CD4-positive, alpha-beta T cell treated with Interleukin-15 for 4 hours (primary cell): ENCODE measurements around the gene C5orf22.
"Not testable (repeated sequence)": the region's sequence is repeated elsewhere in the genome, so short reads cannot be mapped to it uniquely, and the experiment has no call there.

Source experiments
- DNase-seq: peaks from one replicate; pipeline ENCODE4 v3.0.0-alpha.2; 2020; ENCODE audit warnings: low spot score

C5orf22 gene

DNA sequence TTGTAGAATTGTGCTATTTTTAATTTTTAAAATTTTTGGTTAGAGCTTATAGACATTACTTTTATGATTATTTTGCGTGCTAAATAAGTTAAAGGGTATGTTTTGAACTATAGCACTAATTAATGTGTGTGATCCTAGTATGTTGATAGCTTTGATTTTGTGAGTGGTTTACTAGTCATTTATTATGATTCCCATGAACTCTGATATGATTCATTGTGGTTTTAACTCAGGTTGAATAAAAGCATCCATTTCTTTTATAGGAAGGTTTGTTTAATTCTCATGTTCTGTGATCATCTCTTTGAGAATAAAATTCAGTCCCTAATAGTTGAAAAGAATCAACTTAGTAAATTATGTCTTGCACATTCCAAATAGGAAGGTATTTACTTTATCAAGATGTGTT is 22.5 kb downstream of the C5orf22 start:
- DNase-seq = no peak

DNA sequence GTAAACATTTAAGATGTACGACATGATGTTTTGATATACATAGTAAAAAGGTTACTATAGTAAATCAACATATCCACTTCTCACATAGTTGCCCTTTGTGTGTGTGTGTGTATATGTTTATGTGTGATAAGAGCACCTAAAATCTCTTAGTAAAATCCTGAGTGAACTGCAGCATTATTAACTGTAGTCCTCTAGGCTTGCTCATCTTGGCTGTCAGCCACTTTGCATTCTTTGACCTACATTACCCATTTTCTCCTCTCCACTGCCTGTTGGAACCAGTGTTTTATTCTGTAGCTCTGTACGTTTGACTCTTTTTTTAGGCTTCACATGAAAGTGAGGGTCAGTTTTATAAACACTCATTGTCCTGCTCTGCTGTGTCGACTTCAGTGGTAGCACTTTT is 24.4 kb downstream of the C5orf22 start:
- DNase-seq = no peak

DNA sequence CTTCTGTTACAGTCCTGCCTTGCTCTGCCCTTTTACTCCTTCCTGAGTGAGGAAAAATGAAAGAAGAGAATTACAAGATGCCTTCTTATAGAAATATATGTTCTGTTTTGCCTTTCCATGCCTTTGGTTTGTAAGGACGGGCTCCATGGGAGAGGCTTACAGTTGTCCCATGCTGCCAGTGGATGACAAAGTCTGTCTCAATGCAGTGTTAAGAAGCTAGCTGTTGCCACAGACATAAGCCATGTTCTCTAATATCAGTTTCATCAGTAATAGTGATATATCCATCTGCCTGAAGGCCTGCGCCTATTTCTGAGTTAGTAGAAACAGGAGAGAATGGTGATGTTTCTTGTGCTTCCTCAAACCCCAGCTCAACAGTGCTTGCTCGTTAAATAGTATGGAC is 27.8 kb downstream of the C5orf22 start:
- no peak for DNase-seq

DNA sequence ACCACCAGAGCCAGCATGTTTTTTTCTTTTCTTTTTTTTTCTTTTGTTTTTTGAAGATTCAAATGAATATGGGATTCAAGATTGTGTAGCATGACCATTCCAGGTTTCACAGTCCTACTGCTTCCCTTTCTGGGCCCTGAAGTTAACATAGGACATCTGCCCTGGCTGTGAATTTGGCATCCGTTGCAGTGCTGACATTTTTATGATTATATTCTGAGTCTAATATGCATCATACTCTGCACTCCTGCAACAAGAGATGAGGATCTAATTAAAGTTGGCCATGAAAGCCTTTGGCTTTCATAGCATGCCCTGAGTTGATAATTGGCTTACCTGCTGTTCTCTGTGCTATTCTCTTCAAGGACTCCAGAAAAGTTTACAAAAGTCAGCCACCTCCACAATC is 29.8 kb downstream of the C5orf22 start:
- no peak for DNase-seq

DNA sequence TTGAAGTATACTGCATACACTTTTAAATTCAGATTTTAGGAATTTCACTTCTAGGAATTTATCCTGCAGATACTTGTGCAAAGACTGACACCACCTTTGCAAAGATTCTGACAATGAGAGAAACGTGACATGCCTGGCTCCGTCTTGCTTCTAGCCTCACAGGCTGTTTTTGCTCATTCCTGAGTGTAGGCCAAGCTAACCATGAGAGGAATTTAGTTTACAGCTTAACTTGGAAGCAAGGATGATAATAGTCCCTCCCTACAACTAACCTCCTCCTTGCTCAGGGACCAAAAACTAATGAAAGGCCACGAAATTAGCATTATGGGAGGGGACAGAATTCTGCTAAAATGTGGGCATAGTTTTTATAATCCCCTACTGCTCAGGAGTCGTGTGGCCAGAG is 31.1 kb downstream of the C5orf22 start:
- DNase-seq = no peak

DNA sequence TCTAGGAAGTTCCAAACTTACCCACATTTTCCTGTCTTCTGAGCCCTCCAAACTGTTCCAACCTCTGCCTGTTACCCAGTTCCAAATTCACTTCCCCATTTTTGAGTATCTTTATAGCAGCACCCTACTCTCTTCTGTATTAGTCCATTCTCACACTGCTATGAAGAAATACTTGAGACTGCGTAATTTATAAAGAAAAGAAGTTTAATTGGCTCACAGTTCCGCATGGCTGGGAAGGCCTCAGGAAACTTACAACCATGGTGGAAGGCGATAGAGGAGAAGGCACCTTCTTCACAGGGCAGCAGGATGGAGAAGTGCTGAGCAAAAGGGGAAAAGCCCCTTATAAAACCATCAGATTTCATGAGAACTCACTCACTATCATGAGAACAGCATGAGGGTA is 34.3 kb downstream of the C5orf22 start:
- DNase-seq = not testable (repeated sequence)

DNA sequence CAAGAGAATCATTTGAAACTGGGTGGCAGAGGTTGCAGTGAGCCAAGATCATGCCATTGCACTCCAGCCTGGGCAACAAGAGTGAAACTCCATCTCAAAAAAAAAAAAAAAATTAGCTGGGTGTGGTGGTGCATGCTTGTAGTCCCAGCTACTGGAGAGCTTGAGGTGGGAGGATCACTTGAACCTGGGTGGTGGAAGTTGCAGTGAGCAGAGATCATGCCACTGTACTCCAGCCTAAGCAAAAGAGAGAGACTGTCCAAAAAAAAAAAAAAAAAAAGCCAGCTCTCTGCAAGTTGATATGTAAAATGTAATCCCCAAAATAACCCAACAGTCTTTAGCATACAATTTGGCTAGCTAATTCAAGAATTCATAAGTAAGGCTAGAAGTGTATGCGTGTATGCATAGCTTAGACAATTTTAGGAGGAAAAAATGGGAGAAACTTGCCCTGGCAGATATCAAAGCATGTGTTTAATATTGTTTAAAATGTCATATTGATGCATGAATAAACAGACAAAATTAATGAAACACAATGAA is 36.3 kb downstream of the C5orf22 start:
- DNase-seq = no peak

DNA sequence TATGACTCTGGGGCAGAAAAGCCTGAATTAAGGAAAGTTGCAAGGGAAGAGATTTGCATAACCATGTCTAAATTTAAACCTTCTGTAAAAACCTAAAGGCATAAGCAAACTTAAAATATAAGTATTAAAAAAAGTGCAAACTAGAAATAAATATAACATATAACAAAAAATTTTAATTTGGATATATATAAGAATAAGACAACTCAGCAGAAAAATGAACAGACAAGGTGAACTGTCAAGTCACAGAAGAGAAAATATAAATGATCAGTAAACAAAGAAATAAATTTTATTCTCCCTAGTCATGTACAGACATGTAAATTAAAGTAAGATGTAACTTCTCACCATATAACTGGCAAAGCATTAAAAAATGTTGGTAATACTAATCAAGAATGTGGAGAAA is 37.0 kb downstream of the C5orf22 start:
- no peak for DNase-seq

DNA sequence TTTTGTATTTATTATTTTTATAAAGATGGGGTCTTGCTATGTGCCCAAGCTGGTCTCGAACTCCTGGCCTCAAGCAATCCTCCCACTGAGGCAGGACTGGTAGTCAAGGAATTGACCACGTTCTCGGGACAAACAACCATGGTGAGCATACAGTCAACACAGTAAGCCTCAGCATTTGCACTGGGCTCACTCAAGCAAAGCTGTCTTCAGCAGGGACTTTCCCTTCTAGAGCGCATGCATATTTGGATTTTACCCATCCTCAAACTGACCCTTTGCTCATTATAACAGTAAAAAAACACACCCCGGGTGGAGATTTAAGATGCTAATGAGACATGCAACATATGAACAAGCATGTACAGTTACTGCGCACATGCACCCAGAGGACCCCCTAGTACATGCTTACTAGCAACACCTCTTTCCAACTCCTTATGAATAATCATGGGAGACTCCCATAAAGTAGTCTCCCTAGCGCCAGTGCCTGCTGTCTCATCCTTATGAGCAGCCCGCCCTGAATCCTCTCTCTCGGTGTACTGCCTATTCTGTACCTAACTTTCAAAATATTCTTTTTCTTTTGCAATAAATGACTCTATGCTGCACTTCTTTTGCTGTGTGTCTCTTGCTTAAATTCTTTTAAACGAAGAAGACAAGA is 41.5 kb downstream of the C5orf22 start:
- no peak for DNase-seq

DNA sequence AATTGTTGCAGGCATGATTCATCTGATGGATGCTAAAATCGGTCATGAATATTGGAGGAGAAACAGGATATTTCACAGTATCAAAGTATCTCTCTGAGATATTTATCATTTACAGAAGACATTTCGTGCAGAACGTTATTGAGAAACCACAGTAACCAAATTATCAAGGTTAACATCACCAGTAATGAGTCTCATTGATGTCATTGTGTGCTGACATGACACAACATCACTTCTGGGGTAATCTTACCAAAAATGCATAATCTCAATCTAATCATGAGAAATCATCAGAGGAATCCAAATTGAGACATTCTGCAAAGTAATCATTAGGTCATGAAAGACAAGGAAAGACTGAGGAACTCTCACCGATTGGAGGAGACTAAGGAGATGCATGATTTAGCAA is 42.7 kb downstream of the C5orf22 start:
- DNase-seq = no peak

DNA sequence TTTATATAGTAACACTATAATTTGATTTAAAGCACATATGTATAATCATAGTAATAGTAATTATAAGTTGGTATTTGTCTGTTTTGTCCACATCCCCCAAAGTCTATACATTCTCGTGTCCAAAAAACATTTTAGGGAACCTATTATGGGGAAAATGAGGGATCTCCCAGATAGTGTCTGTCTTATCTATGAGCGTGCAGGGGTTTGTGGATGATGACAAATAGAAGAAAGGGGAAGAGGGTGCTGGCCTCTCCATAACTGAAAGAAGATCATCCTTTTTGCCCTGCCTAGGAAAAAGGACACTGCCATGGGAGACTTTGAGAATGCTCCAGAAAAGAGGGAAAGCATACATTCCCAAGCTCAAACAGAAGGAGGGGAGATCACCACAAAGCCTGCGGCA is 45.3 kb downstream of the C5orf22 start:
- DNase-seq = no peak

DNA sequence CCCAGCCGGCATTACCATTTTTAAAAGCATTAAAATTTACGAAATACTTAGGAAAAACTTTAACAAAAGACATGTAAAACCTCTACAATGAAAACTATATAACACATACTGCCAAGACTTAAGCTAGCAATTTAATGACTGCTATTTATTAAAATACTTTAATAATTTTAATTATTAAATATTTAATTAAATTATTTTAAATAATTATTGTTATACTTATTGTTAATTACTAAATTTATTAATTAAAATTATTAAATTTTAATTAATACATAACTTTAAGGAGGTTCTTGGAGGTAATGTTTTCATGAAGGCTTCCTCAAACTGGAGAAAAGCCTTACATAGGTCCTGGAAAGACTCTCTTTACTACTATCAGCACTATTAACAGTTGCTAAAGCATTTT is 47.5 kb downstream of the C5orf22 start:
- DNase-seq = no peak

DNA sequence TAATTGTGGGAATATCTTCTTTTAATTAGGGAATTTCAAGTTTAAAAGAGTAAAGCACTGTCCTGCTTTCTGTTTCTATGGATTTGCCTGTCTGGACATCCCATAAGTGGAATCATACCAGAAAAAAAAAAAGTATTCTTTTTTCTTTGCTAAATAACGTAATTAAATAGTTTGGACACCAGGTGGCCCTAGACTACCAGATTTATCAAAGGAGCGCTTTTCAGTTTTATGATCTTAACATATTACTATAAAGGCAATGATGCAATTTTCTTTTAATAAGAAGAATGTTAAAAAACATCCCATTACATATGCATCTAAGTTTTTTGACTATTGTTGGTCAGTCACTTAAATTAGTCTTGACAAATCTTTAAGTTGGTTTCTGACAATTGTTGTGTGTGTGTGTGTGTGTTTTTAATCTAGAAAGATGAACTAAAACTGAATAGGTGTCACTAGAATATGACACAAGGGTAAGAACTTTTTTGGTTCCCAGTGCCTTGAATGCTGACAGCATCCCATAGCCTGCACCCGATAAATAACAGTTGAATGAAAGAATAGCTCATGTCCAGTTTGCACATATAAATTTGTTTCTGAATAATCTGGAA is 49.5 kb downstream of the C5orf22 start:
- DNase-seq = peak; percentile 31

DNA sequence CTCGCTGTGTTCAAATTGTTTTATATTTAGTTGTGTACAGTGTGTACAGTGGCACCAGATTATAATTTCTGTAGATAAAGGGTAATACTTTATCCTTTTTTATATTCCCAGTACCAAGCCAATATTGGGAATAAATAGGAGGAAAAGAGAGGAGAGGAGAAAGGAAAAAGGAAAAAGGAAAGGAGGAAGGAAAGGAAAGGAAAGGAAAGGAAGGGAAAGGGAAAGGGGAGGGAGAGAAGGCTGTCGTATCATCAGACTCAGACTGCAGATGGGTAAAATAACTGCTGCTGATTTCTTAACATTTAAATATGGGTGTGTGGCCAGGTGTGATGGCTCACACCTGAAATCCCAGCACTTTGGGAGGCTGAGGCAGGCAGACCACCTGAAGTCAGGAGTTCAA is 51.0 kb downstream of the C5orf22 start:
- no peak for DNase-seq

DNA sequence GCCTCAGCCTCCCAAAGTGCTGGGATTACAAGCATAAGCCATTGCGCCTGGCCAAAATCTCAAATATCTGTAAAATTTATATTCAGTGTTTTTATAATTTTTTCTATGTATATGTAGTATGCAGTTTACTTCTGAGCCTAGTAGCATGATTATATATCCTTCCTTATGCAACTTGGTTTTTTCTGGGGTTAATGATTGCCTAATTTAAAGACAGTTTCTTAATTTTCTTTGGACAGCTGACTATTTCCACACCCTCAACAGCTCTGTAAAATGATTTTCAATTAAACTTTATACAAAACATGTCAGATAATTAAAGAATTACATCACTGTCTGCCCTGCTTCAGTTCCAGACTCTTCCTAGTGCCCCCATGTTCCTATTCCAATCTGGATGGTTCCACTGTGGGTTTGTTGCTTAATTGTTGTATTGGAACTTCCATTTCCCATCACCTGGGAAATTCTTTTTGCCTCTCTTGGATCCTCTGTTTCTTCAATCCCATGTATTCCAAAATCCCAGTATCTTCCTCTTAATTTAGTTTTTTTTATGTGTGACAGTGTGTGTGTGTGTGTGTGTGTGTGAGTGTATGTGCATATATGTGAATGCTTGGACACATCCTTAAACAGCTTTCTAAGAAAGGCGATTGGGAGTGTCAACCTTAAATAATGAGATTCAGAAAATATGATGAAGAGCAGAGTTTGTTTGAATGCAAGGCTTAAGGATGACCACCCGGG is 53.2 kb downstream of the C5orf22 start:
- no peak for DNase-seq

DNA sequence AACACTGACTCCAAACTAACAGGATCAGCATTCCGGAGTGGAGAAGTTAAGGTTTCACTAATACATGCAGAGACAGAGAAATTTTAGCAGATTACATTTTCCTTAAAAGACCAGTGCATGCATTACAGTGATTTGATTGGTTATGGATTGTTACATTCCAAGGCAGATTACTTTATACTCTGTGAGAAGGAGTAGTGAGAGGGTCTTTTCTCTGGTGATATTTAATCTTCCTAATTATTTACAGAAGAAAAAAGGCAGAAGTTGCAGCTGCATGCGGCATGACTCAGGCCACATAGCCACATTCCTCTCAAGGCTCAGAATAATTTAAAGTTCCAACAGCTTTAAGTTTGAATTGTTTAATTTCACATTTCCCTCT is 53.8 kb downstream of the C5orf22 start:
- DNase-seq = no peak

DNA sequence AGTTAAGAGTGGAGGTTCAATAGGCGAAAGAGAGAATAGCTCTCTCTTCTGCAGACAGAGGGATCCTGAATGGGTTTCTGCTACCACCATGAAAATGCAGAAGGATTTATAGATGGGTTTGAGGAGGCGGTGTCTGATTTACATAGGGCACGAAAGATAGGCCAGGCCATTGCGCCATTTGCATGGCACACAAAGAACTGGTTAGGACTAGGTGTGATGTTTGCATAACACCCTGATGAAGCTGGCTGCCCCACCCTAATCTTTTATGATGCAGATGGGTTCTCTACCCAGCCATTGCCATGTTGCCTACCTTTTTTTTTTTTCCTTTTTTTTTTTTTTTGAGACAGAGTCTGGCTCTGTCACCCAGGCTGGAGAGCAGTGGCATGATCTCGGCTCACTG is 55.4 kb downstream of the C5orf22 start:
- no peak for DNase-seq

DNA sequence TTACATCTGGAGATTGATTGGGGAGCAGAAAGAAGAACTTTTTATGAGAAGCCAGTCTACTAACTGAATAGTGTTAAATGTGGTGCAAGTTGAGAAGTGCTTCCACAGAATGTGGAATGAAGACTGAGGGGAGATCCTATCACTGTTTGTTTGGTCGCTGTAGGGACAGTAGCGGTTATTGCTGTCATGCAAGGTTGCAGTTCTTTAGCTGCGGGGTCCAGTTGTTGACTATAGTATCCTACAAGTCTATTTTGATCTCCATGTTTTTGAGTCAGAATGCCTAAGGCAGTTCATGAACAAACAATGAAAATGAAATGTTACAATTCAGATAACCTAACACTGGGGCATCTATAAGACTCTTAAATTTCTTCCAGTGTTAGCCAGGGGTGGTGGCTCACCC is 61.6 kb downstream of the C5orf22 start:
- DNase-seq = no peak

DNA sequence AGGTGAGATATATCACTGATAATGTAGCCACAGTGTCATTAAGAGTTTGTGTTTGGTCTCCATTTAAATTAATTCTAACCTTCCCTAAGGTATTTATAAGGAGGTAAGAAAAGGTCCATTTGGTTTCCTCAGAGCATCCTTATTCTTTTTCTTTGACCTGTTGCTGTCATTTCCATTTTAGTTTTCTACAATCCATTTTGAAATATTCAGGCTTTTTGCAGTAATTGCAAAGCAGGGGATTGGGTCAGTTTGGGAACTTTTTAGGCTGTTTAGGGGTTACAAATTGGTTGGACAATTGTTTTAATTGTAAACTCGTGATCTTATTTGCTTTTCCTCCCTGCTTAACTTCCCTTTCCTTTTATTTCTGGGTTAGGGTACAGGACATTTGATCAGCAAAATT is 64.3 kb downstream of the C5orf22 start:
- no peak for DNase-seq

DNA sequence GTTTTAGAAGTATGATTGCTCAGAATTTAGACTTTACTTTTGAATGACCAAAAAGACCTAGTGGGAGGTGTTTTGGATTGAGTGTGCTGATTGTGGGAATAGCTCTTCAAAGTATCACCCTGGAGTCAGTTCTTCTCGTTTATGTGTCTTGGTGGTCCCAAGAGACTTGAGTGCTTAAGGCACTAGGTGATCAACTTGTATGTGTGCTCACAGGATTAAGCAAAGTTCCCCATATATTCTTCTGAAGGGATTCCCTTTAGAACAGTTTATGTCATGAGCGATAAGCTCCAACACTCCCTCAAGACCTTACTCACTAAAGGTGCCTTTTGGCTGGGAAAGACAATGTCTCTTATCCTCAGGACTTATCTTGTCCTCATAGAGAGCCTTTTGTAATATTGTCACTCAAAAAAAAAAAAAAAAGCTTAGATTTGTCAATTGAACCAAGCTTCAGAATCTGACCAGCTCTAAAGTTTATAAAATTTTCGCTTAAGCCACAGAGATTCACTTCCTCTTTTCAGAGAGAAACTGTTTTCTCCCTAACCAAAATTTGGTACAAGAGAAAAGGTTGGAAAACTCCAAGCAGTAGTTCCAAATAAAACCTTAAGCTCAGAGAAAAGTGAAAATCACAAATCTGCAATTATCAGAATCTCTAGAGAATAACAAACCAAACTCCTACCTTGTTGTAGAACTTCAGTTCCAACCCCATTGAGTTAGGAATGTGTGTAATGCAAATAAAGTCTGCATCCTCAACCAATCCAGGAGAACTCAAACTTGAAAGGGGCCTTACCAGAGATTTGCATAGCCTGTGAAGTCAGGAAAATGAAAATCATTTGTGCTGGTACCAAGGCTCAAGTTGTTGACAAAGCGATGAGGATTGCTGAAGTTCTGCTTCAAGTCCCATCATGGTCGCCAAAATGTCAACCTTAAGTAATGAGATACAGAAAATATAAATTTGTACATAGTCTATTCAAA is 66.8 kb downstream of the C5orf22 start:
- no peak for DNase-seq

DNA sequence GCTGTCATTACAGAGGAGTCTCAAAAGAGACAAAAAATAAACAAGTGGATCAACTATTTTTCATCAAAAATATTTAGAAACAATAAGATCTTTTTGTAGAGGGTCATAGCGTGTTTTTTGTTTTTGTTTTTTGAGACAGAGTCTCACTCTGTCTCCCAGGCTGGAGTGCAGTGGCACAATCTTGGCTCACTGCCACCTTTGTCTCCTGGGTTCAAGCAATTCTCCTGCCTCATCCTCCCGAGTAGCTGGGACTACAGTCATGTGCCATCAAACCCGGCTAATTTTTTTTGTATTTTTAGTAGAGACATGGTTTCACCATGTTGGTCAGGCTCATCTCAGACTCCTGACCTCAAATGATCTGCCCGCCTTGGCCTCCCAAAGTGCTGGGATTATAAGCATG is 70.2 kb downstream of the C5orf22 start:
- DNase-seq = not testable (repeated sequence)

DNA sequence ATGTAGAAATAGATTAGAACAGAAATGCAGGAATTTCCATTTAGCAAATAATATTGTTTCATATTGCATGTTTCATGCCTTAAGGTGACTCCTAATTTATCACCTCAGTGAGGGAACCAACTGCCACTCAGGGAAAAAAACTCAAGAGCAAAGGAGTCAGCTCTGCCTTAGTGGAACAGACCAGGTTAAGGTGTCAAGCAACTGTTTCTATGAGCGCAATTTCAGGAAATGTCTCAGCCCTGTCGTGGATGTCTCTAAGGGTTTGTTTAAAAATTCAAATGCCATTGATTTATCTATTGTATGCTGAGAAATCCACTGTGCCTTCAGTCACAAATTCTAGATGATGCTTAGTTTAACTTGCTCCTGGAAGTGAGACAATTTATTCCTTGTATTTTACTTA is 72.1 kb downstream of the C5orf22 start:
- DNase-seq = no peak
